Measurements from ENCODE around the gene SPDYE4. TPM values are rescaled to one million over a fixed set of nuclear protein-coding genes. Genes with fewer than 3 reads are reported as not detected.

SPDYE4 gene
- total RNA-seq, 4 donors from 2014 or later: not detected

GRCh38 chr17:8736796-8737195 lies 21.6 kb downstream of the SPDYE4 start:
- Histone ChIP-seq H3K4me1 (no peaks in the 10 kb centered on the region), H3K27ac (no peak overlapping the region), H3K4me3 (no peak overlapping the region), H3K36me3 (no peaks in the 10 kb centered on the region), H3K27me3 (peaks cover 11% of the 10 kb centered on the region), H3K9me3 (no peaks in the 10 kb centered on the region)
- TF ChIP-seq CTCF (IDR thresholded peaks at IDR 0.05) (no peak), EP300 (IDR thresholded peaks at IDR 0.05) (no peak), POLR2AphosphoS5 (IDR thresholded peaks at IDR 0.05) (no peak), POLR2A (IDR thresholded peaks at IDR 0.05) (no peak)
- no peak for ATAC-seq
- 68 to 71% methylated on average over 2 of the region's 2 CpGs for whole genome bisulfite sequencing, 2 donors (ENCODE audit: low coverage in 1 of 2)

GRCh38 chr17:8736362-8736761 lies 22.0 kb downstream of the SPDYE4 start:
- H3K4me1 ChIP-seq: no peaks in the 10 kb centered on the region
- ATAC-seq: no peak
- H3K36me3 ChIP-seq: no peaks in the 10 kb centered on the region
- no peak overlapping the region for H3K4me3 ChIP-seq
- no peaks in the 10 kb centered on the region for H3K9me3 ChIP-seq
- peaks cover 9% of the 10 kb centered on the region for H3K27me3 ChIP-seq
- no peak overlapping the region for H3K27ac ChIP-seq
- TF ChIP-seq EP300 (IDR thresholded peaks at IDR 0.05): no peak
- TF ChIP-seq POLR2A (IDR thresholded peaks at IDR 0.05): no peak
- TF ChIP-seq CTCF (IDR thresholded peaks at IDR 0.05): no peak
- no peak for TF ChIP-seq POLR2AphosphoS5 (IDR thresholded peaks at IDR 0.05)
- 61 to 79% methylated on average over 3 of the region's 6 CpGs for WGBS, 2 donors (ENCODE audit: low coverage in 1 of 2)

GRCh38 chr17:8735336-8735939 lies 22.9 kb downstream of the SPDYE4 start:
- Histone ChIP-seq H3K27ac (no peak overlapping the region), H3K4me1 (no peaks in the 10 kb centered on the region), H3K36me3 (no peaks in the 10 kb centered on the region), H3K27me3 (no peaks in the 10 kb centered on the region), H3K9me3 (no peaks in the 10 kb centered on the region), H3K4me3 (no peak overlapping the region)
- TF ChIP-seq POLR2AphosphoS5 (IDR thresholded peaks at IDR 0.05) (no peak), EP300 (IDR thresholded peaks at IDR 0.05) (no peak), CTCF (IDR thresholded peaks at IDR 0.05) (no peak), POLR2A (IDR thresholded peaks at IDR 0.05) (no peak)
- 87% methylated on average over 3 of the region's 23 CpGs; no CpG with 5 or more reads in 1 of the 2 donors for WGBS, 2 donors (ENCODE audit: low coverage in 1 of 2)
- ATAC-seq: no peak

GRCh38 chr17:8734876-8735275 lies 23.5 kb downstream of the SPDYE4 start:
- no peaks in the 10 kb centered on the region for H3K36me3 ChIP-seq
- TF ChIP-seq EP300 (IDR thresholded peaks at IDR 0.05) (no peak), CTCF (IDR thresholded peaks at IDR 0.05) (no peak), POLR2AphosphoS5 (IDR thresholded peaks at IDR 0.05) (no peak), POLR2A (IDR thresholded peaks at IDR 0.05) (no peak)

GRCh38 chr17:8732406-8733085 lies 25.8 kb downstream of the SPDYE4 start:
- TF ChIP-seq POLR2A (IDR thresholded peaks at IDR 0.05) (no peak), EP300 (IDR thresholded peaks at IDR 0.05) (no peak), POLR2AphosphoS5 (IDR thresholded peaks at IDR 0.05) (no peak), CTCF (IDR thresholded peaks at IDR 0.05) (no peak)
- no peaks in the 10 kb centered on the region for H3K27me3 ChIP-seq

More at GRCh38 chr17:8734876-8735275, 23.5 kb downstream of the SPDYE4 start:
- Histone ChIP-seq H3K4me1 (no peaks in the 10 kb centered on the region), H3K4me3 (no peak overlapping the region), H3K9me3 (no peaks in the 10 kb centered on the region), H3K27me3 (no peaks in the 10 kb centered on the region), H3K27ac (no peak overlapping the region)
- 92 to 93% methylated on average over 2 to 5 of the region's 10 CpGs for WGBS, 2 donors (ENCODE audit: low coverage in 1 of 2)
- ATAC-seq: no peak

More at GRCh38 chr17:8732406-8733085, 25.8 kb downstream of the SPDYE4 start:
- H3K9me3 ChIP-seq: no peaks in the 10 kb centered on the region
- no peak overlapping the region for H3K4me3 ChIP-seq
- 29 to 35% methylated on average over 3 to 7 of the region's 7 CpGs for WGBS, 2 donors (ENCODE audit: low coverage in 1 of 2)
- no peak overlapping the region for H3K27ac ChIP-seq
- no peak for ATAC-seq
- no peaks in the 10 kb centered on the region for H3K36me3 ChIP-seq
- H3K4me1 ChIP-seq: no peaks in the 10 kb centered on the region
